ENCODE results near the gene ZIC4.

Gene ZIC4

GRCh38 chr3:147417551-147418295, 11.4 kb upstream of the ZIC4 start:
- Histone ChIP-seq H3K27ac (ENCODE audit: low read depth, low read length, severe bottlenecking) (no peak overlapping the region), H3K4me3 (ENCODE audit: extremely low read depth, insufficient read depth, low read length, poor library complexity, severe bottlenecking) (no peak overlapping the region), H3K9me3 (ENCODE audit: control insufficient read depth, low read length) (no peaks in the 10 kb centered on the region), H3K36me3 (ENCODE audit: control insufficient read depth, insufficient read depth, low read length) (no peaks in the 10 kb centered on the region), H3K4me1 (ENCODE audit: control insufficient read depth, insufficient read depth, low read length, poor library complexity, severe bottlenecking) (peaks cover 9% of the 10 kb centered on the region)
- 0 to 33% methylated on average over 1 to 2 of the region's 7 CpGs for WGBS, 2 experiments (ENCODE audit: insufficient coverage in 2 of 2)

- 20% methylated on average over 1 of the region's 1 CpG; no CpG with 5 or more reads in 1 of the 2 experiments for WGBS, 2 experiments (ENCODE audit: insufficient coverage in 2 of 2)
- Histone ChIP-seq H3K4me1 (ENCODE audit: control insufficient read depth, insufficient read depth, low read length, poor library complexity, severe bottlenecking) (peaks cover 9% of the 10 kb centered on the region), H3K36me3 (ENCODE audit: control insufficient read depth, insufficient read depth, low read length) (no peaks in the 10 kb centered on the region), H3K4me3 (ENCODE audit: extremely low read depth, insufficient read depth, low read length, poor library complexity, severe bottlenecking) (no peak overlapping the region), H3K9me3 (ENCODE audit: control insufficient read depth, low read length) (no peaks in the 10 kb centered on the region), H3K27ac (ENCODE audit: low read depth, low read length, severe bottlenecking) (no peak overlapping the region)
Measured at GRCh38 chr3:147416931-147417330, 10.6 kb upstream of the ZIC4 start.

- no peaks in the 10 kb centered on the region for H3K9me3 ChIP-seq (ENCODE audit: control insufficient read depth, low read length)
- peaks cover 6% of the 10 kb centered on the region for H3K4me1 ChIP-seq (ENCODE audit: control insufficient read depth, insufficient read depth, low read length, poor library complexity, severe bottlenecking)
- no peak overlapping the region for H3K27ac ChIP-seq (ENCODE audit: low read depth, low read length, severe bottlenecking)
- 0 to 6% methylated on average over 2 of the region's 2 CpGs for WGBS, 2 experiments (ENCODE audit: insufficient coverage in 2 of 2)
- H3K36me3 ChIP-seq (ENCODE audit: control insufficient read depth, insufficient read depth, low read length), result no peaks in the 10 kb centered on the region
- no peak overlapping the region for H3K4me3 ChIP-seq (ENCODE audit: extremely low read depth, insufficient read depth, low read length, poor library complexity, severe bottlenecking)
Measured at GRCh38 chr3:147415874-147416273, 9.5 kb upstream of the ZIC4 start.

GRCh38 chr3:147415286-147415685, 8.9 kb upstream of the ZIC4 start:
- peaks cover 5% of the 10 kb centered on the region for H3K4me1 ChIP-seq (ENCODE audit: control insufficient read depth, insufficient read depth, low read length, poor library complexity, severe bottlenecking)
- no peak overlapping the region for H3K27ac ChIP-seq (ENCODE audit: low read depth, low read length, severe bottlenecking)
- 0 to 10% methylated on average over 2 to 5 of the region's 6 CpGs for WGBS, 2 experiments (ENCODE audit: insufficient coverage in 2 of 2)

DNA sequence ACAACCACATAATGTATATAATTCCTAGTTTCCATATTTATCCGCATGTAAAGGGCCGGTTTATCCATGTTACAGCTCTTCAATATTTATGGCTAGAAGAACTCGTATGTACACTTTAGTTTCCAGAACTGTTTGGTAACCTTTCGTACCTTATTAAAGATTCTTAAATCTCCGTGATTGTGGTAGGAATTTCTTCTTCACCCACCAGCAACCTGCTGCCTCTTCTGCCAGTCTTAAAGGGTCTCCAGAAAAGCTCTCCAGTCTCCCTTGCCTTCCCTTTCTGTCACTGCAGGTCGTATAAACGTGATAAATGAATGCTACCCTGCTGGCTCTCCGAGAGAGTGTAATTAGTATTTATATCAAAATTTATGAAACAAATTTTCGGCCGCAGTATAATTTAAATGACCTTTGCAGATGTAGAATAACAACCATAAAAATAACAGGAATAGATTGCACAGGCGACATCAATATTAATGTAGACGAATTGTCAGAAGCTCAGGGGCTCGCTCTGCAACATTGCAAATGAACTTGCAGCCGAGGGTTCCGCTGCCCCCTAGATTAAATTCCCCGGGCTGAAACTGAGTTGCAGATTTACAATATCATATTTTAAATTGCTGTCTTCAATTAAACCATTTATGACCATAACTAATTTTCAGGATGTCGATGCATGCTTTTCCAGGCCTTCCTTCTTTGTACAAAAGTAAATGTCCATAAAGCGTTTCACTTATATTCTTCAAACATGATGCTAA, 8.2 kb upstream of the ZIC4 start:
- 12% methylated on average over 7 of the region's 18 CpGs; no CpG with 5 or more reads in 1 of the 2 experiments for WGBS, 2 experiments (ENCODE audit: insufficient coverage in 2 of 2)
- Histone ChIP-seq H3K4me1 (ENCODE audit: control insufficient read depth, insufficient read depth, low read length, poor library complexity, severe bottlenecking) (peaks cover 4% of the 10 kb centered on the region), H3K36me3 (ENCODE audit: control insufficient read depth, insufficient read depth, low read length) (no peaks in the 10 kb centered on the region), H3K27ac (ENCODE audit: low read depth, low read length, severe bottlenecking) (no peak overlapping the region), H3K9me3 (ENCODE audit: control insufficient read depth, low read length) (no peaks in the 10 kb centered on the region), H3K4me3 (ENCODE audit: extremely low read depth, insufficient read depth, low read length, poor library complexity, severe bottlenecking) (no peak overlapping the region)

More at GRCh38 chr3:147415286-147415685, 8.9 kb upstream of the ZIC4 start:
- no peak overlapping the region for H3K4me3 ChIP-seq (ENCODE audit: extremely low read depth, insufficient read depth, low read length, poor library complexity, severe bottlenecking)
- H3K36me3 ChIP-seq (ENCODE audit: control insufficient read depth, insufficient read depth, low read length), result no peaks in the 10 kb centered on the region
- no peaks in the 10 kb centered on the region for H3K9me3 ChIP-seq (ENCODE audit: control insufficient read depth, low read length)

- Histone ChIP-seq H3K27ac (ENCODE audit: low read depth, low read length, severe bottlenecking) (no peak overlapping the region), H3K36me3 (ENCODE audit: control insufficient read depth, insufficient read depth, low read length) (no peaks in the 10 kb centered on the region), H3K4me1 (ENCODE audit: control insufficient read depth, insufficient read depth, low read length, poor library complexity, severe bottlenecking) (no peaks in the 10 kb centered on the region), H3K9me3 (ENCODE audit: control insufficient read depth, low read length) (no peaks in the 10 kb centered on the region), H3K4me3 (ENCODE audit: extremely low read depth, insufficient read depth, low read length, poor library complexity, severe bottlenecking) (no peak overlapping the region)
- 0% methylated on average over 5 to 7 of the region's 24 CpGs for WGBS, 2 experiments (ENCODE audit: insufficient coverage in 2 of 2)
Measured at GRCh38 chr3:147413686-147414389, 7.5 kb upstream of the ZIC4 start.

- peak overlapping the region; percentile 26 for H3K4me3 ChIP-seq (ENCODE audit: extremely low read depth, insufficient read depth, low read length, poor library complexity, severe bottlenecking)
- WGBS, 2 experiments (ENCODE audit: insufficient coverage in 2 of 2), result 0% methylated on average over 29 to 32 of the region's 37 CpGs
- no peaks in the 10 kb centered on the region for H3K36me3 ChIP-seq (ENCODE audit: control insufficient read depth, insufficient read depth, low read length)
- H3K9me3 ChIP-seq (ENCODE audit: control insufficient read depth, low read length), result no peaks in the 10 kb centered on the region
- no peak overlapping the region for H3K27ac ChIP-seq (ENCODE audit: low read depth, low read length, severe bottlenecking)
- H3K4me1 ChIP-seq (ENCODE audit: control insufficient read depth, insufficient read depth, low read length, poor library complexity, severe bottlenecking), result no peaks in the 10 kb centered on the region
Measured at GRCh38 chr3:147412917-147413685, 6.8 kb upstream of the ZIC4 start.

DNA sequence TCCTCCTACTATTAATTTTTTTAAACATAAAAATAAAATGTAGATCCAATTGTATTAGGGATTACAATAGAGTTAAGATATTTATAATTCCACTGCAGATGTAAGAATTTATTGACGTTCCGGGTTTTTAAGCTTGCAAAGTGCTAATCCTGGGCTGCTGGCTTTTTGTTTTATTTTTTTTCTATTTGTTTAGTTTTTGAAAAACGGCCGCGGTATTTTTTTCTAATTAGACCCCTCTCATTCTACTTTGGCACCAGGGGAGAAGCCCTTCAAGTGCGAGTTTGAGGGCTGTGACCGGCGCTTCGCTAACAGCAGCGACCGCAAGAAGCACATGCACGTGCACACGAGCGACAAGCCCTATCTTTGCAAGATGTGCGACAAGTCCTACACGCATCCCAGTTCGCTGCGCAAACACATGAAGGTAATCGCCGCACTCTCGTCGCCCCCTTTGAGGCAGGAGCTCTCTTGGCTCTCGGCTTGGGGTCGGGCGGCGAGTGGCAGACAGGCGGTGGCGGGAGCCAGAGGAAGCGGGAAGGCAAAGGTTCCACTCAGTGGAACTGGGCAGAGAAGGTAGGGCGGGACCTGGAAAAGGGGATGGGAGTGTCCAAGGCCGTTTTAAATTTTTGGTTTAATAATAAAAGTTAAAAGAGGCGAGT, 6.0 kb upstream of the ZIC4 start:
- Histone ChIP-seq H3K27ac (ENCODE audit: low read depth, low read length, severe bottlenecking) (no peak overlapping the region), H3K36me3 (ENCODE audit: control insufficient read depth, insufficient read depth, low read length) (no peaks in the 10 kb centered on the region), H3K9me3 (ENCODE audit: control insufficient read depth, low read length) (no peaks in the 10 kb centered on the region), H3K4me3 (ENCODE audit: extremely low read depth, insufficient read depth, low read length, poor library complexity, severe bottlenecking) (peak overlapping the region; percentile 26), H3K4me1 (ENCODE audit: control insufficient read depth, insufficient read depth, low read length, poor library complexity, severe bottlenecking) (no peaks in the 10 kb centered on the region)
- 1% methylated on average over 30 of the region's 32 CpGs for WGBS, 2 experiments (ENCODE audit: insufficient coverage in 2 of 2)

GRCh38 chr3:147411815-147412241, 5.5 kb upstream of the ZIC4 start:
- no peaks in the 10 kb centered on the region for H3K4me1 ChIP-seq (ENCODE audit: control insufficient read depth, insufficient read depth, low read length, poor library complexity, severe bottlenecking)
- H3K36me3 ChIP-seq (ENCODE audit: control insufficient read depth, insufficient read depth, low read length), result no peaks in the 10 kb centered on the region
- peak overlapping the region; percentile 26 for H3K4me3 ChIP-seq (ENCODE audit: extremely low read depth, insufficient read depth, low read length, poor library complexity, severe bottlenecking)
- H3K27ac ChIP-seq (ENCODE audit: low read depth, low read length, severe bottlenecking), result no peak overlapping the region
- H3K9me3 ChIP-seq (ENCODE audit: control insufficient read depth, low read length), result no peaks in the 10 kb centered on the region
- 1% methylated on average over 13 to 17 of the region's 20 CpGs for WGBS, 2 experiments (ENCODE audit: insufficient coverage in 2 of 2)
